ENCODE data around the gene IRF8.
"Not testable (repeated sequence)": the region's sequence is repeated elsewhere in the genome, so short reads cannot be mapped to it uniquely, and the experiment has no call there.

The IRF8 gene, protein sequence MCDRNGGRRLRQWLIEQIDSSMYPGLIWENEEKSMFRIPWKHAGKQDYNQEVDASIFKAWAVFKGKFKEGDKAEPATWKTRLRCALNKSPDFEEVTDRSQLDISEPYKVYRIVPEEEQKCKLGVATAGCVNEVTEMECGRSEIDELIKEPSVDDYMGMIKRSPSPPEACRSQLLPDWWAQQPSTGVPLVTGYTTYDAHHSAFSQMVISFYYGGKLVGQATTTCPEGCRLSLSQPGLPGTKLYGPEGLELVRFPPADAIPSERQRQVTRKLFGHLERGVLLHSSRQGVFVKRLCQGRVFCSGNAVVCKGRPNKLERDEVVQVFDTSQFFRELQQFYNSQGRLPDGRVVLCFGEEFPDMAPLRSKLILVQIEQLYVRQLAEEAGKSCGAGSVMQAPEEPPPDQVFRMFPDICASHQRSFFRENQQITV

DNA sequence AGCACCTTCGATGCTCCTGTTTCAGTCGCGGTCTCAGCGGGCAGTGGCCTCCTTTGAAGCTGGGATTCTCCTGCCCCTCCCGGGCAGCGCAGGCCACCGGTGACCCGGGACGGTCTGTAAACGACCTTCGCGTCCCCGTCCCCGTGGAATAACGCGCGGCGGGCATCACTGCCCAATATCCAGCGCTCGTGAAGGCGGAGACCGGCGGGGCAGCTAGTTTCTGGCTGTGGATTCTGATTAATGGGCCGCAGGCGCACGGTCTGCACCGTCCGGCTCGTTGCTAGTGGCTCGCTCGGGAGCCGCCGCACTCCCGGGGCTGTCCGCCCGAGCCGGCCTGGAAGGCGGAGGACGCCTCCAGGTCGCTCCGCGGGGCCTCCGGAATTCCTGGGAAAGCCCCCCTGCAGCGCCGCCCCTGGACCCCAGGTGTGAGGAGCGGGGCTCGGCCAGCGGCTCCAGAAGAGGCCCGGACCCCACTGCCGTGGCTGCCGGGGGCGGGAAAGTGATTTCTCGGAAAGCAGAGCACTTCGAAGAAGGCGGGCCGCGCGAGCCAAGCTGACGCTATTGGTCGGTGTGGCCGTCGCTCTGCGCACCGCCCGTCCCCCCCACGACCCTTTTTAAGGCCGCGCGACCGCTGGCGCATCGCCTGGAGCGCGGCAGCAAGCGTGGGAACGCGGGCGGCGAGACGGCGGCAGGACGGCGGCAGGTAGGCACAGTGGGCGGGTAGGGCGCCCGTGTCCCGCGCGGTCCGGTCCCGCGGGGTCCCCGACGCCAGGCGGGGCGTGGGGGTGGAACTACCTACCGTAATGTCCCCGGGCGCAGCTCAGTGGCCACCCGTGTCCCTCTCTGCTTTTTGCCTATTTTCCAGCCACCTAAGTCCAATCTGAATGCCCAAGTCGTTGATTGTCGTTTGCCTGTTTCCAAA is at the start of gene IRF8:
TSS of gene IRF8 (plus strand) at position 642 of the 922 bp plus-strand sequence. CDS start 3,854 bp downstream, outside the sequence.
- peaks cover 46% of the 10 kb centered on the region for H3K36me3 Mint-ChIP-seq (ENCODE audit: low read depth)
- no peaks in the 10 kb centered on the region for H3K27me3 Mint-ChIP-seq
- H3K4me1 Mint-ChIP-seq (ENCODE audit: low read depth), result peaks cover 56% of the 10 kb centered on the region
- peak within 1 kb of the TSS; percentile 92 for H3K4me3 Mint-ChIP-seq
- H3K27ac Mint-ChIP-seq, result peak within 1 kb of the TSS; percentile 93
- no peaks in the 10 kb centered on the region for H3K9me3 Mint-ChIP-seq

DNA sequence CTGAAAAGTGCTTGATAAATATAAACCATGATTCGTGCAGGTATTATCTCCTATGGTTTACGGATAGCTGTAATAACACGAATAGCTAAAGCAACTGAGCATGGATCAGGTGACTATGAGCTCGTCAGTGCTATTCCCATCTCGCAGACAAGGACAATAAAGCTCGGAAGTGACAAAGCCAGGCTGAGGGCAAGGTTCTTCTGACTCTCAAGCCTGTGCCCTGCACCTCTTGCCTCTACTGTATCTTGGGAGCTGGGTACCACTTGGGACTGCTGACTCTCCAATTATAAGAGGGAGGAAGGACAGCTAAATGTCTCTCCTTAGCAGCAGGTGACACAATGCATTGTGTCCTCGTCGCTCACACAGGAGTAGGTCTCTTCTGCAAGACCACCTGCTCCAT is 49.6 kb upstream of the IRF8 start:
- Mint-ChIP-seq H3K9me3 (no peaks in the 10 kb centered on the region), H3K4me1 (ENCODE audit: low read depth) (peaks cover 9% of the 10 kb centered on the region), H3K4me3 (no peak overlapping the region), H3K36me3 (ENCODE audit: low read depth) (no peaks in the 10 kb centered on the region), H3K27me3 (peaks cover 15% of the 10 kb centered on the region), H3K27ac (no peak overlapping the region)

DNA sequence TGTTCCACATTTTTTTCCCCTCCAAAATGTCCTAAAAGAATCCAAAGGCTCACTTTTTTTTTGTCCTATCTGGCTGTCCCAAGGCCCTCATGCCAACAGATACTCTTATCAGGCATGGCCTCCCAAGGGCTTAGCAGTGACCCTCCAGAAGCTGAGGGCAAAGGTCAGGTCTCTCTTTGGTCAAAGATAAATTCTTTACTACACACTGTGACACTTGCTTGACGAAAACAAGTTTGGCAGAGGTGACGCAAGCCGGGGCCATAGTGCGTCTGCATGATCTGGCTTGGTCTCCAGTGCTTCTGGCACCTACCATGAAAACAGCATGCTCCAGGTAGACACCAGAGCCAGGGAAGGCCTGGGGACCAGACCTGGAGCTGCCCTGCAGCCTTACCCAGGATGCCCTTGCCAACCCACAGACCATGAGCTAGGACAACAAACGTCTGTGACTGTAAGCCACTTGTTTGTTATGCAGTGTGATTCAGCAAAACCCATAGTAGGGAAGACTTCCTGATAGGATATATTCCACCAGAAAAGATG is 48.5 kb upstream of the IRF8 start:
- no peak overlapping the region for H3K27ac Mint-ChIP-seq
- H3K9me3 Mint-ChIP-seq, result no peaks in the 10 kb centered on the region

DNA sequence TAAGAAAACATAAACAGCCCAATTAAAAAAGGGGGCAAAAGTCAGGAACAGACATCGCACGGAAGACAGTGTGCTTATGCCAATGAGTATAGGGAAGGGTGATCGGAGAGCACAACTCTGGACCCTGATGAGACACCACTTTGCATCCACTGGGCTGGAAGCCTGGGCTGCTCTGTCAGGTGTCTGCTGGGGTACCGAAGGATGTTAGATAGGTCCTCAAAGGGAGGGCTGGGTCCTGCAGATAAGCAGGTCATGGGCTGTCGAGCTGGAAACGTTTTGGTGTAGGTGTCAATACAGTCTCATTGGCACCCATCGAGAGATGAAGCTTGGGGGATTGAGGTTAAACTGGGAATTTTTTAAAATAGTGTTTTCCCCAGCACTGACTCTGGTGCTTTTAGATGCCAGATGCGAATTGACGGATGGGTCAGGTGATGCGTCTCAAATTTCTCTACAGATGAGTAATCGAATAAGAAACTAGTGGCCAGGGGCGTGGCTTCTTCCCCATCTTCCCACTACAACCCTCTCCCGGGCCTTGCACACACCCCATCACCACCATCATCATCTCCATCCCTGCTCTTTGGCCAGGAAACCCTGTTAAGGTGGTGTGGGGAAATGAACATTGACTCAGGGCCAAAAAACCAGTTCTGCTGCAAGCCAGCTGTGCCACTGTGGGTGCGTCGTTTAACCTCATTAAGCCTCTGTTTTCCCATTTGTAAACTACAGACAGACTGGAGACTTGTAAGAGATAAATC is 47.8 kb upstream of the IRF8 start:
- H3K27ac Mint-ChIP-seq, result no peak overlapping the region
- no peaks in the 10 kb centered on the region for H3K36me3 Mint-ChIP-seq (ENCODE audit: low read depth)
- H3K4me1 Mint-ChIP-seq (ENCODE audit: low read depth), result peaks cover 6% of the 10 kb centered on the region
- H3K27me3 Mint-ChIP-seq, result peaks cover 11% of the 10 kb centered on the region
- H3K9me3 Mint-ChIP-seq, result no peaks in the 10 kb centered on the region
- no peak overlapping the region for H3K4me3 Mint-ChIP-seq

More for the DNA sequence above, 48.5 kb upstream of the IRF8 start:
- Mint-ChIP-seq H3K4me3 (no peak overlapping the region), H3K36me3 (ENCODE audit: low read depth) (no peaks in the 10 kb centered on the region), H3K27me3 (peaks cover 9% of the 10 kb centered on the region), H3K4me1 (ENCODE audit: low read depth) (no peaks in the 10 kb centered on the region)

DNA sequence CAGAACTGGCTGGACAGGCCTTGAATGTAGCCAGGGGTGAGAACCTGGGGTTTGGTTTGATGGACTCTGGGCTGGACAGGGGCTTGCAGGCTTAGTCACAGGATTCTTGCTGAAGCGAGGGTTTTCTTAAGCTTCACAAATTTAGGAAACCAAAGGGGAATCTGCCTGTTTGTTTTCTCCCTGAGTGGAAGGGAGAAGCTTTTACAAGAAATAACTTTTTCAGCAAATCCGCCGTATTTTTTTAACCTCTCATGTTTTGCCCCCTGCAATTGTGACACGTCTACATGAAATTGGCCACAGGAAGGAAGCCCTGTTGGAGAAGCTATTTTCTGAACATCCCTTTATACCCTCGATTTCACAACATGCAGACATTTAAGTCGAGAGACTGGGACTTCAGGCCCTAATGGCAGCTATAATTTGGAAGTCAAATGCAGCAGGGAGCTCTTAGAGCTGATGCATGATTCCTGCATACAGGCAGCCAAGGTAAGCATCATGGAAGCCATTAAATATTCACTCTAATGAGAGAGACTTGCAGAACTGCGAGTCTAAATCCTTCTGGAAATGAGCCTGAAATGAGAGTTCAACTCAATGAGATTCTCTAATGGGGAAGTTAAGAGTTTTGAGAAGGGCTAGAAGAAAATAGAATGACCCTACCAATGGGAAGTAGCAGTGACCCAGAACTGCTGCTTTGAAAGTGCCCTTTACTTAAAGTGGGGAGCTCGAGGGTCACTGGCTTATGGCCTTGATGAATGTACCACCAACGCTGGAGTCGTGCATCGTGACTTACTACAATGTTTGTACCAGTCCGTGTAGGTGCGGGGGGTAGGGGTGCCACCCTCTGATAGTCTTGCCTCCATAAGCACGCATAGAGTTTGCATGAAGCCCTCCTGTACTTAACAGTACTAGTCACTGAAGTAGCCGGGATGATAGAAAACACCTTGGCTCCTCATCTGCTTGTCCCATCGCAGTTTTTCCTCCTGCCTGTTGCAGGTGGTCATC is 45.1 kb upstream of the IRF8 start:
- no peaks in the 10 kb centered on the region for H3K9me3 Mint-ChIP-seq
- H3K4me1 Mint-ChIP-seq (ENCODE audit: low read depth), result peaks cover 21% of the 10 kb centered on the region
- H3K27ac Mint-ChIP-seq, result no peak overlapping the region

DNA sequence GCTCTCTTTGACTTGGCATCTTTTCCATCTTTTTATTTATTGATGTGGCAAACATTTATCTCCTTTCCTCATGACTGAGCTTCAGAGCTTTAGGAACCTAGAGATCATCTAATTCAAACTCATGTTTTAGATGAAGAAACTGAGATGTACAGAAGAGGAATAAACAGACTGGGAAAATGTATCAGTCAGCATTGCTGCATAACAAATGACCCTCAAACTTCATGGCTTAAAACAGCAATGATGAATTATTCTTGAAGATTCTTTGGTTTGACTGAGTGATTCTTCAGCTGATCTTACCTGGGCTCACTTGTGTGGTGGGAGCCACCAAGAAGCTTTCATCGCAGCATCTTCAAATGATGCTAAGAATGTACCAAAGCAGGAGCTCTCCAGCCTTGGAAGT is 44.0 kb upstream of the IRF8 start:
- Mint-ChIP-seq H3K4me1 (ENCODE audit: low read depth) (peaks cover 28% of the 10 kb centered on the region), H3K27ac (no peak overlapping the region), H3K9me3 (no peaks in the 10 kb centered on the region), H3K27me3 (peaks cover 6% of the 10 kb centered on the region), H3K4me3 (no peak overlapping the region), H3K36me3 (ENCODE audit: low read depth) (no peaks in the 10 kb centered on the region)

More for the DNA sequence above, 45.1 kb upstream of the IRF8 start:
- H3K36me3 Mint-ChIP-seq (ENCODE audit: low read depth), result no peaks in the 10 kb centered on the region
- no peak overlapping the region for H3K4me3 Mint-ChIP-seq
- H3K27me3 Mint-ChIP-seq, result peaks cover 6% of the 10 kb centered on the region

DNA sequence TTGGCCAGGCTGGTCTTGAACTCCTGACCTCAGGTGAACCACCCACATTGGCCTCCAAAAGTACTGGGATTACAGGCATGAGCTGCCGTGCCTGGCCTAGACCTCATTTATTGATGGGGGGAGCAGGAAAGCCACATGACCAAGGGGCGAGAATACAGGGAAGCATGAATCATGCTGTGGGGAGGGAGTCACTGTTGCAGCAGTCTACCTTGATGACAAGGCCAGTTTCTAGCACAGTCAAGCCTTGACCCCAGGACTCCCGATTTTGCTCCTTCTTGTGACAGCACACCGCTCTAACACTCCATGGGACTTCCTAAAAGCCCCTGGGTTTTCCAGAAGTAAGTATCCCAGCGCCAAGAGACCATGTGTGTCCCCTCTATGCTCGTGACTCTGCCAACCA is 42.9 kb upstream of the IRF8 start:
- no peak overlapping the region for H3K27ac Mint-ChIP-seq
- peaks cover 3% of the 10 kb centered on the region for H3K27me3 Mint-ChIP-seq
- H3K36me3 Mint-ChIP-seq (ENCODE audit: low read depth), result no peaks in the 10 kb centered on the region
- H3K9me3 Mint-ChIP-seq, result no peaks in the 10 kb centered on the region
- no peak overlapping the region for H3K4me3 Mint-ChIP-seq
- H3K4me1 Mint-ChIP-seq (ENCODE audit: low read depth), result peaks cover 38% of the 10 kb centered on the region

DNA sequence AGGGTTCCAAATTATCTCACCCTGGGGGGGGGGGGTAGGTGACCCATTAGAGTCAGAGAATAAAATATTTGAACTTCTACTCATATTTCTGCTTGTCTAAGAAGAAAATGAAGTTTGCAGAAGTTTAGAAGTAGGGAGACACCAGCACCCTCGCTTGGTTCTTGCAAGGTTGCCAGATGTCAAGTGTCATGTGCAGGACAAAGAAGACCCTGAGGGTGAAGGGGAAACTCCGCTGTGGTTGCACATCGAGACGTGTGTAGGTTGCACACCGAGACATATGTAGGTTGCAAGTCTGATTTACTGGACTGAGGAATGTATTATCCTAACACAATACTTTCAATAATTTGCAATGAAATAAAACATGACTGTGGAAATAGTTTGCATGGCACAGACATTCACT is 42.4 kb upstream of the IRF8 start:
- no peak overlapping the region for H3K4me3 Mint-ChIP-seq
- no peak overlapping the region for H3K27ac Mint-ChIP-seq
- H3K9me3 Mint-ChIP-seq, result no peaks in the 10 kb centered on the region
- H3K4me1 Mint-ChIP-seq (ENCODE audit: low read depth), result peaks cover 39% of the 10 kb centered on the region
- peaks cover 3% of the 10 kb centered on the region for H3K27me3 Mint-ChIP-seq
- H3K36me3 Mint-ChIP-seq (ENCODE audit: low read depth), result no peaks in the 10 kb centered on the region

DNA sequence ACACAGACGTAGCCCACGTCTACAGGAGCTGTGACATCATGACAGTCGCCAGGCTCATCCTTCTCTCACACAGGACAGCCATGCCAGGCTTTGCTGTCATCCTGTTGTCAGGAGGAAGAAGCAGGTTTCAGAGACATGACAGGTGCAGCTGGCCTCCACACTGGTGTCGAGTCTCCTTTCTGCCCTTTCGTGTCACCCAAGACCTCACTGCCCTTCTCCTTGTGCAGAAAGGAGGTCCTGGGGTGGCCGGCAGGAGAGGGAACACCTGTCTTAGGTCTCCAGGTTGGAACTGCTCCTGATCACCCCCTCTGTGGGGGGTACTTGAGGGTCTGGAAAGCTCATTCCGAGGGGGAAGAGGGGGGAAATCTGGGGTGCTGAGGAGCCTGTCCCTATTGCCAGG is 41.6 kb upstream of the IRF8 start:
- Mint-ChIP-seq H3K27me3 (peaks cover 6% of the 10 kb centered on the region), H3K4me1 (ENCODE audit: low read depth) (peaks cover 39% of the 10 kb centered on the region), H3K4me3 (no peak overlapping the region), H3K36me3 (ENCODE audit: low read depth) (no peaks in the 10 kb centered on the region), H3K27ac (no peak overlapping the region), H3K9me3 (no peaks in the 10 kb centered on the region)

DNA sequence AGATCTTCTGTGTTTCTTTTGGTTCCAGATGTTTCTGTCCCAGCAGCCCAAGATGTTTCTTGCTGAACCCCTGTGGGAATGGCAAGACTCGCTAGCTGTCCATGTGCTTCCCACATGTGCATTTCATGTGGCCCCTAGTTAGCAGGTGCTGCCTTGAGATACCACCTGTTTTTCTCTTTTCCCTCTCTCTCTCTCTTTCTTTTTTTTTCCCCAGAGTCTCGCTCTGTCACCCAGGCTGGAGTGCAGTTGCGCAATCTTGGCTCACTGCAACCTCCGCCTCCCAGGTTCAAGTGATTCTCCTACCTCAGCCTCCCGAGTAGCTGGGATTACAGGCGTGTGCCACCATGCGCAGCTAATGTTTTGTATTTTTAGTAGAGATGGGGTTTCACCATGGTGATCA is 40.4 kb upstream of the IRF8 start:
- H3K4me3 Mint-ChIP-seq; H3K27me3 Mint-ChIP-seq; H3K36me3 Mint-ChIP-seq (ENCODE audit: low read depth); H3K27ac Mint-ChIP-seq; H3K9me3 Mint-ChIP-seq: not testable (repeated sequence)
- H3K4me1 Mint-ChIP-seq (ENCODE audit: low read depth), result peaks cover 42% of the 10 kb centered on the region

DNA sequence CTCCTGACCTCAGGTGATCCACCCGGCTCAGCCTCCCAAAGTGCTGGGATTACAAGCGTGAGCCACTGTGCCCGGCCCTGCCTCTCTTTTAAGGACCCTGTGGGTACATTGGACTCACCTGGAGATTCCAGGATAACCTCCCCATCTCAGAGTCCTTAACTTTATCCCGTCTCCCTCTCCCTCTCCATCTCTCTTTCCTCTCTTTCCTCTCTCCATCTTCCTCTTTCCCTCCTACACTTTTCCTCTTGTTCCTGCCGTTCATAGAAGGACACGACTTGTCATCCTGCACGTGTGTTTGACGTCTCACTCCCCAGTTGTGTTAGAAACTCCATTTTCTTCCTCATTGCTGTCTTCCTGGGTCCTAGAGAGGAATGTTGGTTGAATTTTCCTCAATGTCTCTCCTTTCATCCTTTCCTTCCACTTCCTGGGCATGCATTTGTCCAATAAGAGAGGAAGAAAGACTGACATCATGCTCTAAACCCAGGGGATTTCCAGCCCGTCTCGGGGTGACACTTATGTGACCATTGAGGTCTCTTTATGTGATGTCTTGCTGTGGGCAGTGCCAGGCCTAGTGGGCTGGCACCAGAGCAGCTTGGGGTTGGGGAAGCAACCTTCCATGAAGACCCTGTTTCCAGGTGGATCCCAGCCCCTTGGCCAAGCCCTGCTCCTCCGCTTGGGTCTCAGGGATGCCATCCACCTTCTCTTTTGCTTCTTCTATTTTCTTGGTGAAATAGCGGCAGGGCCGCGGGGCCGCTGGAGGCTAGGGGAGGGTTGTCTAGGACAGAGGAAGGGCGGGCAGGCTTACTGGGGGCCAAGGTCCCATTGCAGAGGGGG is 39.8 kb upstream of the IRF8 start:
- Mint-ChIP-seq H3K27ac (peak overlapping the region; percentile 50), H3K4me1 (ENCODE audit: low read depth) (peaks cover 42% of the 10 kb centered on the region), H3K4me3 (no peak overlapping the region)

DNA sequence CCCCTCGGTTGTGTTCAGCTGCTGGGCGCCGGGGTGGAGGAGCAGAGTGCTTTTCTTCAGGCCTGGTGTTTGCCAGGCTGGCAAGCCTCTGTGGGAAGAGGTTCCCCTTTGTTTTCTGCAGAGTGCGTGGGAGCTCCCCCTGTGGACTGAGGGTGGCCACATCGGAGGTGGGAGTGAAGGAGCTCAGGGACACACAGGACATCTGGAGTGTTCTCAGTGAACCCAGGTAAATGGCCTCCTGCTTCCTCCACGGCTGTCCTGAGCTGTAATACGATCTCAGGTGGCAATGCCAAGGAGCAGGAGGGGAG is 39.2 kb upstream of the IRF8 start:
- H3K4me3 Mint-ChIP-seq, result no peak overlapping the region
- no peaks in the 10 kb centered on the region for H3K36me3 Mint-ChIP-seq (ENCODE audit: low read depth)
- H3K27ac Mint-ChIP-seq, result no peak overlapping the region
- peaks cover 7% of the 10 kb centered on the region for H3K27me3 Mint-ChIP-seq
- no peaks in the 10 kb centered on the region for H3K9me3 Mint-ChIP-seq
- H3K4me1 Mint-ChIP-seq (ENCODE audit: low read depth), result peaks cover 42% of the 10 kb centered on the region

More for the DNA sequence above, 39.8 kb upstream of the IRF8 start:
- H3K36me3 Mint-ChIP-seq (ENCODE audit: low read depth), result no peaks in the 10 kb centered on the region
- H3K9me3 Mint-ChIP-seq, result no peaks in the 10 kb centered on the region
- H3K27me3 Mint-ChIP-seq, result peaks cover 7% of the 10 kb centered on the region
